ENCODE results near the gene SH3GL1.

The SH3GL1 gene

DNA sequence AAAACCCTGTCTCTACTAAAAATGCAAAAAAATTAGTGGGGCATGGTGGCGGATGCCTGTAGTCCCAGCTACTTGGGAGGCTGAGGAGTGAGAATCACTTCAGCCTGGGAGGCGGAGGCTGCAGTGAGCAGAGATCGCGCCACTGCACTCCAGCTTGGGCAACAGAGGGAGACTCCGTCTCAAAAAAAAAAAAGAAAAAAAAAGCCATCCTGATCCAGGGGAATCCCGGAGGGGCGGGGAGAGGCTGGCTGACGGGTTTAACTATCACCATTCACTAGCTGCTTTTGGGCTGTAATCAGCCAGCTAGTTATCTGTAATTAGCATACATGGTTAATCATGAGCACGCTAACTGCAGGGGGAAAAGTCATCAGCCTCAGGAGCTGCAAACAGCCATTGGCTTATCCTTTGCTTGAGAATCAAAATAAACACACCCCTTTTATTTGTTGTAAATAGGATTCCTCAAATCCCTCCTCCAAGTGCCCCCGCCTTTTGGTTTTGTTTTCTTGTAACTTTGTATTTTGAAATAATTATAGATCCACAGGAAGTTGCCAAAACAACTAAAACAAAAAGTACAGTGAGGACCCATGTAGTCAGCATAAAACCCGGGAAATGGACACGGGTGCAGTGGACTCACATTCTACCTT, 86.4 kb downstream of the SH3GL1 start:
- no peak for DNase-seq
